Activated T-helper 2 cell treated with anti-CD3 and anti-CD28 coated beads, Interferon-gamma antibody, Interleukin-2, Interleukin-4, amounts not matched to agents 10 μg/mL and 5 μg/mL and 100 μg/mL, durations not matched to agents 14 hours and 24 hours and 36 hours (primary cell): ENCODE results near the gene MYBPHL. TPM values are rescaled to one million over a fixed set of nuclear protein-coding genes. Genes with fewer than 3 reads are reported as not detected.

Experiments
- DNase-seq: peaks from one replicate; pipeline ENCODE4 v3.0.0; 2021; ENCODE audit warnings: low spot score
- H3K27ac Mint-ChIP-seq: one replicate; pipeline ENCODE4 v1.8.0; 2021; ENCODE audit warnings: mixed read lengths
- H3K27me3 Mint-ChIP-seq: one replicate; pipeline ENCODE4 v1.8.0; 2021; ENCODE audit warnings: low read depth, mixed read lengths
- H3K36me3 Mint-ChIP-seq: one replicate; pipeline ENCODE4 v1.8.0; 2021; ENCODE audit warnings: low read depth, mixed read lengths
- H3K4me1 Mint-ChIP-seq: one replicate; pipeline ENCODE4 v1.8.0; 2021; ENCODE audit warnings: low read depth, mixed read lengths
- H3K4me3 Mint-ChIP-seq: one replicate; pipeline ENCODE4 v1.8.0; 2021; ENCODE audit warnings: low read depth, mild to moderate bottlenecking, moderate library complexity, mixed read lengths
- H3K9me3 Mint-ChIP-seq: one replicate; pipeline ENCODE4 v1.8.0; 2021; ENCODE audit warnings: mixed read lengths
- intact Hi-C: fragments of 100-400 bp; cut with micrococcal nuclease; formaldehyde crosslinking; loops from one replicate; pipeline ENCODE4 v1.15.1; 2023
- total RNA-seq: library from RNA; stranded (reverse); gene quantifications from 2 replicates; pipeline ENCODE4 v1.2.3, GENCODE V29; 2022

The MYBPHL gene
- total RNA-seq, 1 donor from 2014 or later, result not detected

DNA sequence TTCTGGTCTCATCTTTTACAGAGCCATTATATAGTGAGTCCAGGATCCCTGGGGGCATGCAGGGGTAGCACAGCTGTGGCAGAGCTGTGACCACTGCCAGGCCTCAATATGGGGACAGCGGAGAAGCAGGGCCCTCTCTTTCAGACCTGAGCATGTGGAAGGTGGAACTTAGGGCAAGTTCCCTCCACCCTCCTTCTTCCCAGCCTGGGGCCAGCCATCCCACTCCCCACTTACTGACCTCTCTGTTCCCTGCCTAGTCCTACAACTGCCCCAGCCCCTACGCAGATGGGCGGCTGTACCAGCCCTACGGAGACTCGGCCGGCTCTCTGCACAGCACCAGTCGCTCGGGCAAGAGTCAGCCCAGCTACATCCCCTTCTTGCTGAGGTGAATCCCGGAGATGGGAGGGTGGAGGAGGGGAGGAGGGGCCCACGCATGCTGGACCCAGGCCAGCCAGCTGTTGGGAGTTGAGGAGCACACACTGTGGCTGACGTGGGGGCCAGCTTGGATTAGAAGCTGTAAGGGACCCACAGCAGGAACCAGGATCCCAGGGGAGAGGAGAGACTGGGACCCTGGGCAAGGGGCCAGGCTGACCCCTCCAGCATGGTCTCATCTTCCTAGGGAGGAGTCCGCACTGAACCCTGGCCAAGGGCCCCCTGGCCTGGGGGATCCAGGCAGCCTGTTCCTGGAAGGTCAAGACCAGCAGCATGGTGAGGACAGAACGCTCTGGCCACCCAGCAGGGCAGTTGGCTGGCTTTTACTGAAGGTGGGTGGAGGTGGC is 34.6 kb downstream of the MYBPHL start:
- H3K36me3 Mint-ChIP-seq, result no peaks in the 10 kb centered on the region

DNA sequence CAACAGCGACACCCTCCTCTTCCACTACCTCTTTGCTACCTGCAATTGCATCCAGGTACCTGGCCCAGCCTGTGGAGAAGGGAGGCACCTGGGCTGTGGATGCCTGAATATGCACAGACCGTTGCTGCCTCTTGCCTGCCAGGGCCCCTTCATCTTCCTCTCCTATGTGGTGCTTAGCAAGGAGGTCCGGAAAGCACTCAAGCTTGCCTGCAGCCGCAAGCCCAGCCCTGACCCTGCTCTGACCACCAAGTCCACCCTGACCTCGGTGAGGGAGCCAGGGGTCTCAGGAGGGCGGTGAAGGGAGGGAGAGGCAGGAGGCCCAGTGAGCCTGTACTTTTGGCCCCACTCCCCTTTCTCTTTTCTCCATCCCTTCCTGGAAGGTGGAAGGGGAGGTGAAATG is 35.4 kb downstream of the MYBPHL start:
- Mint-ChIP-seq H3K27me3 (no peaks in the 10 kb centered on the region), H3K4me3 (no peak overlapping the region), H3K36me3 (no peaks in the 10 kb centered on the region), H3K27ac (no peak overlapping the region), H3K4me1 (peaks cover 2% of the 10 kb centered on the region), H3K9me3 (no peaks in the 10 kb centered on the region)
- DNase-seq, result no peak
- intact Hi-C loops, result no loop called here

More for the DNA sequence above, 34.6 kb downstream of the MYBPHL start:
- DNase-seq, result no peak
- Mint-ChIP-seq H3K4me1 (peaks cover 4% of the 10 kb centered on the region), H3K4me3 (no peak overlapping the region), H3K27me3 (no peaks in the 10 kb centered on the region), H3K27ac (no peak overlapping the region), H3K9me3 (no peaks in the 10 kb centered on the region)
- intact Hi-C loops, result no loop called here

DNA sequence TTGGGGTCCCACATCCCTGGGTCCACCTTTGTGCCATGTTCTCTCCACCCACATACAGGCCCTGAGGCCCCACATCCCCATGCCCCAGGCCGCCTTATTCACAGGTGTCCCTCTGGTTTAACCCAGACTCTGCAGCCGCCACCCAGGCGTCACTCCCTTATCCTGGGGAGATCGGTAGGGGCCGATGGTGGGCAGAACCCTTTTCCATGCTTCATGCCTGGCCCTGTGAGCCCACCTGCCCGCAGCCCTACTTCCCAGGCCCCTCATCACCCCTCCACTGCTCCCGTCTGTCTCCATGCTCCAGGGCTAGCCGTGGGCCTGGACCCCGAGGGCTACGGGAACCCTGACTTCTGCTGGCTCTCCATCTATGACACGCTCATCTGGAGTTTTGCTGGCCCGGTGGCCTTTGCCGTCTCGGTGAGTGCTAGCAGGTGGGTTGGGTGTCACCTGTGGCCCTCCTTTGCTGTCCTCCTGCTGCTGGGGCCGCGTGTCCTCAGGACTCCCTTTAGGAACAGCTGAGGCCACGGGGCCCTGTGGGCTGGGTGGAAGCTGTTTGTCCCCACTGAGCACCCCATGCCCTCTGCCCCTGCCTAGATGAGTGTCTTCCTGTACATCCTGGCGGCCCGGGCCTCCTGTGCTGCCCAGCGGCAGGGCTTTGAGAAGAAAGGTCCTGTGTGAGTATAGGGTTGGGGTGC is 36.0 kb downstream of the MYBPHL start:
- Mint-ChIP-seq H3K36me3 (no peaks in the 10 kb centered on the region), H3K4me3 (no peak overlapping the region), H3K9me3 (no peaks in the 10 kb centered on the region), H3K27me3 (no peaks in the 10 kb centered on the region), H3K4me1 (peaks cover 2% of the 10 kb centered on the region), H3K27ac (no peak overlapping the region)
- intact Hi-C loops, result no loop called here
- DNase-seq, result no peak

DNA sequence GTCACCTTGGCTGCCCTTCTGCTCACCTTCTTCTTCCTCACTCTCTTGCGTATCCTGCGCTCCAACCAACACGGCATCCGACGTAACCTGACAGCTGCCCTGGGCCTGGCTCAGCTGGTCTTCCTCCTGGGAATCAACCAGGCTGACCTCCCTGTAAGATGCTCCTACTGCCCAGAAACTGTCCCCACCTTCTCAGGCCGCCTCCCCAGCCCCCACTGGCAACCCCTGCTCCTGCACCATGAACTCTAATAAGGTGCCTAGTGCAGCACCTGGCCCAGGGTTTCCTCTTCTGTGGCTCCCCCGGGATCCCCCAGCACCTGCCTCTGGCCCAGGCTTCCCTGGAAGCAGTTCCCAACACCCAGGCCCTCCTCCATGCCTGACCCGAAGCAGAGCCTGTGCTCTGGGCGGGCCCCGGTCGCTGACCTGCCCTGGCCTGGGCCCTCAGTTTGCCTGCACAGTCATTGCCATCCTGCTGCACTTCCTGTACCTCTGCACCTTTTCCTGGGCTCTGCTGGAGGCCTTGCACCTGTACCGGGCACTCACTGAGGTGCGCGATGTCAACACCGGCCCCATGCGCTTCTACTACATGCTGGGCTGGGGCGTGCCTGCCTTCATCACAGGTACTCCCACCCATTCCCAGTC is 36.7 kb downstream of the MYBPHL start:
- no peak for DNase-seq
- H3K27me3 Mint-ChIP-seq, result no peaks in the 10 kb centered on the region
- peaks cover 2% of the 10 kb centered on the region for H3K4me1 Mint-ChIP-seq
- intact Hi-C loops, result no loop called here
- H3K9me3 Mint-ChIP-seq, result no peaks in the 10 kb centered on the region
- H3K27ac Mint-ChIP-seq, result no peak overlapping the region
- no peak overlapping the region for H3K4me3 Mint-ChIP-seq
- H3K36me3 Mint-ChIP-seq, result no peaks in the 10 kb centered on the region

DNA sequence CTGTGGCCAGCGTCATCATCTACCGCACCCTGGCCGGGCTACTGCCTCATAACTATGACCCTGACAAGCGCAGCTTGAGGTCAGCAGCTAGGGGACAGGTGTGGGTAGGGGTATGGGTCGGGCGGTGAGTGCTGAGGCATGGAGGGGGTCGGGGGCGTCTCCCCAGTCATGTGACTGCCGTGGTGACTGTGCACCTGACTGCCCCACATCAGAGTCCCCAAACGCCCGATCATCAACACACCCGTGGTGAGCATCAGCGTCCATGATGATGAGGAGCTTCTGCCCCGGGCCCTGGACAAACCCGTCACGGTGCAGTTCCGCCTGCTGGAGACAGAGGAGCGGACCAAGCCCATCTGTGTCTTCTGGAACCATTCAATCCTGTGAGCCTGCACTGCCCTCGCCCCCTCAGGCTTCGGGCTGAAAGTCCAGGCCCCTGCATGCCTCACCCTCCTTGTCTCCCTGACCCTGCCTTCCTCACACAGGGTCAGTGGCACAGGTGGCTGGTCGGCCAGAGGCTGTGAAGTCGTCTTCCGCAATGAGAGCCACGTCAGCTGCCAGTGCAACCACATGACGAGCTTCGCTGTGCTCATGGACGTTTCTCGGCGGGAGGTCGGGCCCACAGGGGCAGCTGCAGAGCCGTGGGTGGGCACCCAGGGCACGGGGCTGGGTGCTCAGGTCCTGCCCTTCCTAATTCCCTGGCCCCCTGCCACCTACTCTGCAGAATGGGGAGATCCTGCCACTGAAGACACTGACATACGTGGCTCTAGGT is 37.4 kb downstream of the MYBPHL start:
- Mint-ChIP-seq H3K27ac (no peak overlapping the region), H3K4me3 (no peak overlapping the region), H3K36me3 (no peaks in the 10 kb centered on the region), H3K9me3 (no peaks in the 10 kb centered on the region), H3K4me1 (peaks cover 2% of the 10 kb centered on the region), H3K27me3 (no peaks in the 10 kb centered on the region)
- DNase-seq, result no peak
- intact Hi-C loops, result no loop called here

DNA sequence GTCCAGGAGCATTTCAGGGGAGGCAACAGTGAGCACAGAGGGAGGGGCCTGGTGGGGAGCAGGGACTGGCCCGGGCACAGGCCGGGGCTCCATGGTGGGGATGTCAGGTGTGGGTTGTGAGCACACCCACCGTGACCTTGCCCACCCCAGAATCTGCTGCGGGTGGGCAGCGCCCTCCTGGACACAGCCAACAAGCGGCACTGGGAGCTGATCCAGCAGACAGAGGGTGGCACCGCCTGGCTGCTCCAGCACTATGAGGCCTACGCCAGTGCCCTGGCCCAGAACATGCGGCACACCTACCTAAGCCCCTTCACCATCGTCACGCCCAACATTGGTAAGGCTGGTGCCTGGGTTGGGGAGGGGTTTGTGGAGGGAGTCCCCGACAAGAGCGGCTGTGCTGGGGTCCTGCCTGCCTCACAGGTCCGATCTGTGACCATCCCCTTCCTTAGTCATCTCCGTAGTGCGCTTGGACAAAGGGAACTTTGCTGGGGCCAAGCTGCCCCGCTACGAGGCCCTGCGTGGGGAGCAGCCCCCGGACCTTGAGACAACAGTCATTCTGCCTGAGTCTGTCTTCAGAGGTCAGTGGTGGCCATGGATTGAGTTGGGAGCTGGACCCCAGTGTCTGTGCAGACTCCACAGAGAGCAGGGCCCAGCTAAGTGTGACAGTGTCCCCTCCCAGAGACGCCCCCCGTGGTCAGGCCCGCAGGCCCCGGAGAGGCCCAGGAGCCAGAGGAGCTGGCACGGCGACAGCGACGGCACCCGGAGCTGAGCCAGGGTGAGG is 38.2 kb downstream of the MYBPHL start:
- DNase-seq, result no peak
- Mint-ChIP-seq H3K27me3 (no peaks in the 10 kb centered on the region), H3K27ac (no peak overlapping the region), H3K36me3 (no peaks in the 10 kb centered on the region), H3K4me3 (no peak overlapping the region), H3K9me3 (no peaks in the 10 kb centered on the region), H3K4me1 (no peaks in the 10 kb centered on the region)
- intact Hi-C loops, result no loop called here

DNA sequence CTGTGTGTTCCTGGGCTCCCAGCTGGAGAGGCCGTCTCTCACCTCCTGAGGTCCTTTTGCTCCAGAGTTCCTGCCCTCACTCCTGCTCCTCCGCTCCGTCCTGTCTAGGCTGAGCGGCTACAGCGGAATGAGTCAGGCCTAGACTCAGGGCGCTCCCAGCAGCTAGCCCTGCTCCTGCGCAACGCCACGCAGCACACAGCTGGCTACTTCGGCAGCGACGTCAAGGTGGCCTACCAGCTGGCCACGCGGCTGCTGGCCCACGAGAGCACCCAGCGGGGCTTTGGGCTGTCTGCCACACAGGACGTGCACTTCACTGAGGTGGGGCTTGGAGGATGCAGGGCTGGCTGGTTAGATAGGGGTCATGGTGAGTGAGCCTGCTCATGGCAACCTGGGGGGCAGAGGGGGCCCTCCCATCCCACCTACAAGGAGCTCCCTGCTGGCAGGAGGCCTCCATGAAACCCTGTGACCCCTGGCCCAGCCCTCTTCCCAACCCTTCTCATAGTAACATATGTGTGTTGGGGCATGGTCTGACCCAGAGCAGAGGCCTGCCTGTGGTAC is 39.0 kb downstream of the MYBPHL start:
- Mint-ChIP-seq H3K36me3 (no peaks in the 10 kb centered on the region), H3K4me3 (no peak overlapping the region), H3K27me3 (no peaks in the 10 kb centered on the region), H3K27ac (no peak overlapping the region), H3K9me3 (no peaks in the 10 kb centered on the region), H3K4me1 (no peaks in the 10 kb centered on the region)
- intact Hi-C loops, result no loop called here
- DNase-seq, result no peak

DNA sequence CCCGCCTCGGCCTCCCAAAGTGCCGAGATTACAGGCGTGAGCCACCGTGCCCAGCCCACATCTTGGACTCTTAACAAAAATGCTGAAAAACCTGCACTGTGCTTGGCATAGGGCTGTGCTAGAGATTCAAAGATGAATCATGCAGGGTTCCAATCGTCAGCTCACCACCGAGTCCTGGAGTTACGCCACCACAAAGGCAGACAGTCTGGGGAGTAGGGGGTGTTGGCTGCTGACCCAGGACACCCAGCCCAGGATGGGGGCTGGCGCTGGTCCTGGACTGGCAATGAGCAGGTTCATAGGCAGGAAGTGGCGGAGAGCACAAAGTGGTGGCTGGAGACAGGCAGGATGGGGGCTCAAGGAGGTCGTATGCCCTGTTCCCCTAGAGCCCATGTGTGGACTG is 39.8 kb downstream of the MYBPHL start:
- H3K4me3 Mint-ChIP-seq, result no peak overlapping the region
- no peaks in the 10 kb centered on the region for H3K36me3 Mint-ChIP-seq
- no peaks in the 10 kb centered on the region for H3K27me3 Mint-ChIP-seq
- H3K9me3 Mint-ChIP-seq, result no peaks in the 10 kb centered on the region
- intact Hi-C loops, result no loop called here
- no peak for DNase-seq
- no peak overlapping the region for H3K27ac Mint-ChIP-seq
- H3K4me1 Mint-ChIP-seq, result no peaks in the 10 kb centered on the region

DNA sequence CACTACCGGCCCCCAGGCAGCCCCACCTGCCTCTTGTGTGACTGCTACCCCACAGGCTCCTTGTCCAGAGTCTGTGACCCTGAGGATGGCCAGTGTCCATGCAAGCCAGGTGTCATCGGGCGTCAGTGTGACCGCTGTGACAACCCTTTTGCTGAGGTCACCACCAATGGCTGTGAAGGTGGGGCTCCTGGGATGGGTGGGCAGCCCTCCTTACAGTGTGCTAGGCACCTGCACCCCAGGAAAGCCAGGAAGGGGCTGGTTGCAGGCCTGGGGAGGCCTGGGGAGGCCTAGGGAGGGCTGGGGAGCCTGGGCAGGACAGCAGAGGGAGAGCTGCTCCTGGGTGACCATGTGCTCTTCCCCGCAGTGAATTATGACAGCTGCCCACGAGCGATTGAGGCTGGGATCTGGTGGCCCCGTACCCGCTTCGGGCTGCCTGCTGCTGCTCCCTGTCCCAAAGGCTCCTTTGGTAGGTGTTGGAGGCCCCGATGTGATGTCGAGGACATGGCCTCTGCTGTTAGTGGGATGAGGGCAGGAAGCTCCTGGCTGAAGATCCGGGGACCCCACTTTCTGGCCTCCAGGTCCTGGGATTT is 41.0 kb downstream of the MYBPHL start:
- Mint-ChIP-seq H3K27me3 (no peaks in the 10 kb centered on the region), H3K4me1 (no peaks in the 10 kb centered on the region), H3K9me3 (no peaks in the 10 kb centered on the region), H3K36me3 (no peaks in the 10 kb centered on the region), H3K4me3 (no peak overlapping the region), H3K27ac (no peak overlapping the region)
- no peak for DNase-seq
- intact Hi-C loops, result no loop called here

DNA sequence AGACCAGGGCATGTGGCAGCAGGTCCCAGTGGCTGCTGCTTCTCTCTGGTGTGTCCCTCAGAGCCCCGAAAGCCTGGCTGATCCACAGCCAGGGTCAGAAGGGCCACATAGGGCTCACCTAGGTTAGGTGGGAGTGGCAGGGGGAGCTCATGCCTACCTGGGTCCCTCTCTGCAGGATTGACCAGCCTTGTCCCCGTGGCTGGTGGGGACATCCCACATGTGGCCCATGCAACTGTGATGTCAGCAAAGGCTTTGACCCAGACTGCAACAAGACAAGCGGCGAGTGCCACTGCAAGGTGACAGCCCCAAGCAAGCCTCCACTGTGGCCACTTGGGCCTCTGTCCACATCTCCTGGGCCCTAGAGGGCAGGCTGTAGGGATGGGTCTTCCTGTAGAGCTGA is 41.8 kb downstream of the MYBPHL start:
- Mint-ChIP-seq H3K27me3 (no peaks in the 10 kb centered on the region), H3K36me3 (no peaks in the 10 kb centered on the region), H3K4me1 (no peaks in the 10 kb centered on the region), H3K27ac (no peak overlapping the region), H3K9me3 (no peaks in the 10 kb centered on the region), H3K4me3 (no peak overlapping the region)
- DNase-seq, result no peak
- intact Hi-C loops, result no loop called here

DNA sequence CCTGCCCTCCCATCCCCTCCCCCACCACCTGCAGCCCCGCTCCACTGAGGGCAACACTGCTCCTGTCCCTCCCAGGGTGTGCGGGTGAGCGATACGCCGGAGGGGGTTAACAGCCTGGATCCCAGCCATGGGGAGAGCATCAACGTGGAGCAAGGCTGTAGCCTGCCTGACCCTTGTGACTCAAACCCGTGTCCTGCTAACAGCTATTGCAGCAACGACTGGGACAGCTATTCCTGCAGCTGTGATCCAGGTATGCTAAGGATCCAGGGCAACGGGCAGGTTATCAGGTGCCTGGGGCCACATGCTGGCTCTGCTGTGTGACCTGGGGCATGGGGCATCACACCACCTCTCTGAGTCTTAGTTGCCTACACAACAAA is 42.4 kb downstream of the MYBPHL start:
- Mint-ChIP-seq H3K27me3 (no peaks in the 10 kb centered on the region), H3K36me3 (no peaks in the 10 kb centered on the region), H3K27ac (no peak overlapping the region), H3K4me3 (no peak overlapping the region), H3K9me3 (no peaks in the 10 kb centered on the region), H3K4me1 (no peaks in the 10 kb centered on the region)
- intact Hi-C loops, result no loop called here
- DNase-seq, result no peak
